Erythroblast (primary cell): ENCODE results near the gene AMBRA1.

ENCODE experiments used
- GATA1 ChIP-seq: IDR thresholded peaks from 2 replicates; pipeline ENCODE4 v1.6.1; 2011; ENCODE audit warnings: low read depth, mild to moderate bottlenecking, control low read depth, low read length, moderate library complexity
- POLR2A ChIP-seq: IDR thresholded peaks from 2 replicates; pipeline ENCODE4 v1.6.1; 2011; ENCODE audit warnings: mild to moderate bottlenecking, low read length

DNA sequence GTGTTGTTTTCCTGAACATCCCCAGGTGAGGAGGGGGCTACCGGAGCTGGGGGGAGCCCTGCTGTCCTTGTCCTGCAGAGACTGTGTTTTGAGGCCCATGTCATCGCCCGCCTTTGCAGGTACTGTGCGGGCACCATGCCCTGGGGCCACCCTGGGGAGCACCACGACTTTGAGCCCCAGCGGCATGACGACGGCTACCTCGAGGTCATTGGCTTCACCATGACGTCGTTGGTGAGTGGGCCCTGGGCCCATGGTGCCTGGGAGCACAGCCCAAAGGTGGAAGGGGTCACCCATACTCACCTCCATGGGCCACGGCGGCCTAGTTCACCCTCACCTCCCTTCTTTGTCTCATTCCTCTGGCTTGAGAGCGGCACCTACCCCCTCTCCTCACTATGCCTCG is 219.0 kb downstream of the AMBRA1 start:
- TF ChIP-seq POLR2A (no peak), GATA1 (no peak)
